NOMO-1 treated with DMSO at 0.1 percent for 48 hours (cell line): ENCODE results near the gene LGALS3BP.
A peak's percentile ranks its signal among the peaks of the same experiment; 100 is the strongest.

ENCODE experiments used
- DNase-seq: peaks from one replicate; lab custom pipeline; 2025; ENCODE audit not compliant: unreplicated experiment; lab: John Stamatoyannopoulos, UW

LGALS3BP gene

GRCh38 chr17:78986048-78986648, 6.4 kb upstream of the LGALS3BP start:
- DNase-seq: peak; percentile 95

- DNase-seq: no peak
Observed at GRCh38 chr17:78985395-78985794, 5.7 kb upstream of the LGALS3BP start.

DNA sequence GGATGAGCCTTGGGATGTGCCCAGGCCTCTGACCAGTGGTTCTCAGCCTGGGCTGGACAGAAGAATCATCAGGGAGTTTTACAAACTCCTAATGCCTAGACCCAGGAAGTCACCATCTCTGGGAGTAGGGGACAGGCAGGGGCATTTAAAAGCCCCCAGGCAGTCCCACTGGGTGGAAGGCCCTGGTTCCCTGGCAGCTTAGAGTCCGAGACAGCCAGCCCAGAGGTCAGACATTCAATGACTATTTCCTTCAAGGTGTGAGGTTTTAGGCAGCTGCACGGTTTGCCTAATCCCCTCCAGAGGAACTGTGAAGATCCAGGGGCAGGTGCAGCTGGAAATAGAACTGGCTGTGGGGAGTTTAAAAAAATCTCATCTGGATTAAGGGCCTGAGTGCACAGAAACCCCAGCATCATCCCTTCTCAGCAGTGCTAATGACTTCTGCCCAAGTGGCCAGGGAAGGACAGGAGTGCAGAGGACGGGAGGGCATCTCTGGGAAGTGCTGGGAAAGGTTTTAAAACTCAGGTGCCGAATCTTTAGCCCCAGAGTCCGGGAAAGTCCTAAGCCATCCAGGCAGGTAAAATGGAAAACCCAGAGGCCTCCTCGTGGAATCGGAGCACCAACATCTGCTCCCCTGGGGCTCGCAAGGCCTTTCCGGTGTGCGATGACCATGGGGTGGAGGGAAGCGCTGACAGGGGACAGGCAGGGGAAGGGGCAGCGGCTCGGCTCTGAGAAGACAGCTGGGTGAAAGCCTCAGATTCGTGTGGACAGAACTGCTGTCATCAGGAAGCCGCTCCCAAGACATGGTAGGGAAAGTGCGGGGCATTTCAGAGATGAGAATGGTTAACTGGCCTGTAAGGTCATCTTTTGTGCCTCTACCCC, 1.5 kb upstream of the LGALS3BP start:
- DNase-seq: no peak

- no peak for DNase-seq
Observed at GRCh38 chr17:78980624-78980972, 875 bp upstream of the LGALS3BP start.

DNA sequence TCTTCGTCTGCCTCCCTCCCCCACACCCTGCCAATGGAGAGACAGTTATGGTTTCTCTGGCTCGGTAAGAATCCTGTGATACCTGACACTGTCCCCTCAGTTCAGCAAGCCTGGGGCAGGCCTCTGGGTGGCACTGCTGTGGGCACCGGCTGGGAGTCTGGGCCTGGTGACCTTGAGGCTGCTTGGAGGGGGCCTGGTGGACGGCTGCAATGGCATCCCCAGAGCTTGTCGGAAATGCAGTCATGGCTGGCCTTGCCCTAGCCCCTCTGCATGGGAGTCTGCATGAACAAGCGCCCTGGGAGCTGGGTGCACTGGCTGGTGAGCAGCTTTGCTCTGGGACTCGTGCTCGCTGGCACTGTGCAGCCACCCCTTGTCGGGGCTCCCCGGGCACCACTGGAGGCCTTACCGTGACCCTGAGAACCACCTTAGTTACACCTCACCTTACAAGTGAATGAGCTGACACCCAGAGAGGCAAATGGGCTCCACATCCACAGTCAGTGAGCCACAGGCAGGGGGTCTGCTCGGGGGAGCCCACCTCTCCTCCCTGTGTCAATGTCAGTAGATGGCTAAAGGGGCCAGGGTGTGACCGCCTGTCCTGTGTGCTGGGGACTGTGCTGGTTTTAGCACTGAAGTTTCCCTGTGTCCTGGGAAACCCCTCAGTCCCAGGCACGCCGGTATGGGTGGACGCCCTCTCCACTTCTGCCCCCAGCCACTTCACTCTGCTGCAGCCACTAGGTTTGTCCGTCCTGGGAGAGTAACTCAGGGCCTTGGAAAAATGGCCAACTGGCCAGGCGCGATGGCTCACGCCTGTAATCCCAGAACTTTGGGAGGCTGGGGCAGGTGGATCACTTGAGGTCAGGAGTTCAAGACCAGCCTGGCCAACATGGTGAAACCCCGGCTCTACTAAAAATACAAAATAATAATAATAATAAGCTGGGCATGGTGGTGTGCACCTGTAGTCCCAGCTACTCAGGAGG, 1.4 kb downstream of the LGALS3BP start:
- no peak for DNase-seq

GRCh38 chr17:78977681-78977943, 2.1 kb downstream of the LGALS3BP start:
- no peak for DNase-seq

- no peak for DNase-seq
Observed at GRCh38 chr17:78976907-78977680, 2.6 kb downstream of the LGALS3BP start.

DNA sequence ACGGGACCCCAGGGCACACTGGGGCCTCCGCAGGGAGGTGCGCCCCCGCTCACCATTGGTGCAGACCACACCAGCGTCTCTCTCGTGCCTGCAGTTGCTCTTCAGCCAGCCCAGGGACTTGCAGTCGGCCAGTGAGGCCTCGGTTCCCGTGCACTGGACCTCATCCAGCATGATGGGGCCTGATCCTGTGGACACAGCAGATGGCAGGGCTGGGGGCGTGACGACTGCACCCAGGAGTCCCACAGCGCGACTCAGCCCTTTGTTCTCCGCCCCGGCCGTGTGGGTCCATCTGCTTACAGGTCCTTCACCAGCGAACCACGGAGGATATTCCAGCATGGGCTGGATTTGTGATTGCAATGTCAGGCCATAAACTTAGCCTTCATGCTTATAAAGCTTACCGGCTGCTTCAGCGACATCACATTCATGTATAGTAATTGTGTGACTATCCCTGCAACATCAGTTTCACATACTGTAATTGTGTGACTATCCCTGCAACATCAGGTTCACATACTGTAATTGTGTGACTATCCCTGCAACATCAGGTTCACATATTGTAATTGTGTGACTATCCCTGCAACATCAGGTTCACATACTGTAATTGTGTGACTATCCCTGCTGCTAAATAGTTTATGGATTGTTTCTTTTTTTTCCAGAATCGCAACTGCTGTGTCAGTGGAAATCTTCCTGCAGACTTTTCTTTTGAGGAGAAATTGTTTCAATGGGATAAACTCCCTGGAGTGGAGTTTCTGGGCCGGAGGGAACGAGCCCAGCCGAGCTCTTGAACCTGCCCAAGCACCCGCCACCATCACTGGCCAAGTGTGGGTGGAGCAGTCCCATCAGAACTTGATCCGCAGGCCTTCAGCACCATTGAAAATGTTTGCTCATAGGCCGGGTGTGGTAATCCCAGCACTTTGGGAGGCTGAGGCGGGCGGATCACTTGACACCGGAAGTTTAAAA, 4.8 kb downstream of the LGALS3BP start:
- peak; percentile 21 for DNase-seq

DNA sequence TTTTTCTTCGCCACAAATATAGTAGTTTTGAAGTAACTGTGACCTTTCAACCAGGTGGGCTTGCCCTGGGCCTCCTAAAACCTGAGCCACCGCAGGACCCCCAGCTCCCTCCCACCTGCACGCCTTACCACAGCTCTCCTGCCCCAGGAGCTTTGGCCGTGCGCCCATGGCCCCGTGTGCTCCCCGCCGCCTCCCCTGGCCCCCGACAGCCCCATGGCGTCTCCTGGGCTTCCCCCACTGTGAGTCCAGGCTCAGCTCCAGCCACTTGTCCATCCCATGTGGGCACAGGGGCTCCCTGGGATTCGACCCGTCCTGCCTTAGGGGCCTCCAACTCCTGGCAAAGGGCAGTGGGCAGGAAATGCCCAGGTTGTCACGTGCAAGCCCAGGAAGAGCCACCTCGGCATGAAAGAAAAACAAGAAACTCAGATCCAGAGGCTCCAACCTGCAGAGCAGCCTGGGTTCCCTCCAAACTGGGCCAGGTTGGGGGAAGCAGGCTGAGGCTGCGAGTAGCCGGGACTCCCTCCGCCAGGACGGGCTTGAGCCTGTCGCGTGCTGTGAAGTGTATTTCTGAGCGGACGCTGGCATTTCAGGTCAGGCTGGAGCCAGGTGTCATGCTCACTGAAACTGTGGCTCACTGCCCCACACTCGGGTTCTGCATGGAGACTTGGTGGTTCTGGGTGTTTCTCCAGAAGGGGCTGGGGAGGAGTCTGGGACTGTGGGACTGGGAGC, 5.8 kb downstream of the LGALS3BP start:
- DNase-seq: no peak

DNA sequence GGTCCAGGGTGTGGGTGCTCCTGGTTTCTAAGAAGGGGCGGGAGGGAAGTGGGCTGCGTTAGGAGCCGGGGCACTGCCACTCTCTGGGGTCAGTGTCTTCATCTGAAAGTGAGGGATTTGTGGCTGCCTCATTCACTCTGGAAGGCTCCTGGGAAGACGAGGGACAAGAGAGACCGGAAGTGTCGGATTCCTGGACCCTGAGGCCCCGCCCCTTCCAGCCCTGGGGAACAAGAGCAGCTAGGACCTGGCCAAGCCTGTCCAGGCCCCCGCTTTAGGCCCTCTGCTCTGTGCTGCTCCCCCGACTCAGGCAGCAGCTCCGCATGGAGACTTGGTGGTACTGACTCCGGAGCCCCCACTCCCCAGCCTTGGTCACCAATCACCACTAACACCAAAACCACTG, 6.5 kb downstream of the LGALS3BP start:
- DNase-seq: no peak

GRCh38 chr17:78972507-78973105, 7.1 kb downstream of the LGALS3BP start:
- DNase-seq: no peak

DNA sequence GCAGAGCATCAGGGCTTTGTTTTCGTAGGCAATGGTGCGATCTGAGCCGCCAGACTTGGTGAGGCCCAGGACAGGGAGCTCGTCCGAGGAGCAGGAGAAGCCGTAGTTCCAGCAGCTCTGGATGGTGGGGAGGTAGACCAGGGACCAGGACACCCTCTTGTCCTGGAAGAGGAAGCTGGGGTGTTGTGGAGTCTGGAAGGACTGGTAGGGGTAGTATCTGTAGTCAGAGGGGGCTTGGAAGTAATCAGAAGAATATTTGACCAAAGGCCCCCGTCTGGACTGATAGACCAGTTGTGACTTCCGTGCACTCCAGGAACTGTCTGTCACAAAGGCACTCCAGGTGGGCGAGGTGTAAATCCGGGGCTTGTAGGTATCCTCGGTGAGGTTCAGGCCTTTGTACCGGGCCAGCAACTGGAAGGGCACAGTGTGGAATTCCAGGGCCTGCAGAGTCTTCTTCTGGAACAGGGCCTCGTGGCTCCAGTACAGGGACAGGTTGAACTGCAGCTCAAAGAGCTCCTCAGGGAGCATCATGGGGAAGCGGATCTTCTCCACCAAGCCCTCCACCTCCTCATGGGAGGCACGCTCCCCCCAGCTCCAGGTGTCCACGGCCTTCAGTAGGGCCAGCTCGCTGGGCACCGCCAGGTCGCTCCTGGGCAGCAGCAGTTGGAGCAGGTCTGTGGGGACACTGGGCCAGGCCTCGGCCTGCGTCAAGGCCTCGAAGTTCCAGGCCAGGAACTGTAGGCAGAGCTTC, 7.8 kb downstream of the LGALS3BP start:
- no peak for DNase-seq

DNA sequence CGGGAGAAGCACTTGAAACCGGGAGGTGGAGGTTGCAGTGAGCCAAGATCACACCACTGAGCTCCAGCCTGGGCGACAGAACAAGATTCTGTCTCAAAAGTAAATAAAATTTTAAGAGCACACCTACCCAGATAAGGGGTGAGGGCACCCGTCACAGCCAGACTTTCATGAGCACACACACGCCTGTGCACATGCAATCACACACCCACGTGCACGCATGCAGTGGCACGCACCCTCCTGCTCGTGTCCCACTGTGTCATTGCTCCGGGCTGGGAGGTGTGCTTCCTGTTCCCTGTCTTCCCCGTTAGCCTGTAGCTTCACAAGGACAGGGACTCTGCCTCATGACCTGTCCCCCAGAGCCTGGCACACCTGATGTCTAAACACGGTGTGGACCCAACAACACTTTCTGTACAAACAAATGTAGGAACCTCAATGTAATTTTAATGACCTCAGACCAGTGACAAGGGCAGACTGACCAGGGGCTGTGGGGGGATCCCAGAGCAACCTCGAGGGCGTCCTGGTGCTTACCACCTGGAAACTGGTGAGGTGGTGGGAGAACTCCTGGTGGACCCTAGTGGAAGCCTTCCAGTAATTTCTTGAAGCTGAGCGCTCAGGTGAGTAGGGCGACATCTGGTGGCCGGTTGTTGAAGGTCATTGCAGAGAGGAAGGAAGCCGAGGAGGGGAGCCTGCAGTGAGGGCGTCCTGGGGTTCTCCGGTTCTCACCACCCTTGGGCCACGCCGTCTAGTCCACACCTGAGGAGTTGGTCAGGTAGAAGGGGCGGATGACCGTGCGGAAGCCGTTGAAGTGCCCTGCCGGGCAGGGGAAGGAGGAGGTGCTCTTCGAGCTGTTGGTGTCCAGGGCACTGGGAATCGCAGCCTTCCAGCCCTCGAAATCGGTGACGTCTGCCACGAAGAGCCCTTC, 8.6 kb downstream of the LGALS3BP start:
- peak; percentile 67 for DNase-seq

DNA sequence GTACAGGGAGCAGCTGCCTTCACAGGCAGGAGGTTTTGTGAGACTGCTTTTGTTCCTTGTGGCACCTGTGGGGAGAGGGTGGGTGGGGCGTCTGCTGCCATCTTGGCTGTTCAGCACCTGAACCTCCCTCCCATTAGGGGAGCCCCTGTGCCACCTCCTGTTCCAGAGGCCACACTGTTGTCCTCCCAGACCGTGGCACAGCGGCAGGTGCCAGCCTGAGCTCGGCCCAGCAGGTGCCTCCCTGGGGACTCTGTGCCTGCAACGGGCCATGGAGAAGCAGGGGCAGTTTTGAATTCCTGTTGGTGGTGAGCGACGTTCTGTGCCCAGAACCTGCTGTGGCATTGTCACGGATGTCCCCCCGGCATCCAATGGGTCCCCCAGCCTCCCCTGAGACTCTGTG, 9.9 kb downstream of the LGALS3BP start:
- no peak for DNase-seq

- DNase-seq: no peak
Observed at GRCh38 chr17:78967782-78968362, 11.9 kb downstream of the LGALS3BP start.

GRCh38 chr17:78966910-78967600, 12.7 kb downstream of the LGALS3BP start:
- no peak for DNase-seq
